Activated T-helper 2 cell treated with anti-CD3 and anti-CD28 coated beads, Interferon-gamma antibody, Interleukin-2, Interleukin-4, amounts not matched to agents 10 μg/mL and 5 μg/mL and 100 μg/mL, durations not matched to agents 14 hours and 24 hours and 36 hours (primary cell): ENCODE measurements around the gene RAB6A. TPM values are rescaled to one million over a fixed set of nuclear protein-coding genes. Genes with fewer than 3 reads are reported as not detected.
"Not testable (repeated sequence)": the region's sequence is repeated elsewhere in the genome, so short reads cannot be mapped to it uniquely, and the experiment has no call there.

Experiments used
- DNase-seq: peaks from one replicate; pipeline ENCODE4 v3.0.0; 2021; ENCODE audit warnings: low spot score
- H3K27ac Mint-ChIP-seq: one replicate; pipeline ENCODE4 v1.8.0; 2021; ENCODE audit warnings: mixed read lengths
- H3K27me3 Mint-ChIP-seq: one replicate; pipeline ENCODE4 v1.8.0; 2021; ENCODE audit warnings: low read depth, mixed read lengths
- H3K36me3 Mint-ChIP-seq: one replicate; pipeline ENCODE4 v1.8.0; 2021; ENCODE audit warnings: low read depth, mixed read lengths
- H3K4me1 Mint-ChIP-seq: one replicate; pipeline ENCODE4 v1.8.0; 2021; ENCODE audit warnings: low read depth, mixed read lengths
- H3K4me3 Mint-ChIP-seq: one replicate; pipeline ENCODE4 v1.8.0; 2021; ENCODE audit warnings: low read depth, mild to moderate bottlenecking, moderate library complexity, mixed read lengths
- H3K9me3 Mint-ChIP-seq: one replicate; pipeline ENCODE4 v1.8.0; 2021; ENCODE audit warnings: mixed read lengths
- intact Hi-C: fragments of 100-400 bp; cut with micrococcal nuclease; formaldehyde crosslinking; loops from one replicate; pipeline ENCODE4 v1.15.1; 2023
- total RNA-seq: library from RNA; stranded (reverse); gene quantifications from 2 replicates; pipeline ENCODE4 v1.2.3, GENCODE V29; 2022

The RAB6A gene
- total RNA-seq, 1 donor from 2014 or later, result 74.6 TPM

GRCh38 chr11:73758451-73758850, 2.4 kb downstream of the RAB6A start:
- Mint-ChIP-seq H3K9me3 (no peaks in the 10 kb centered on the region), H3K4me1 (peaks cover 30% of the 10 kb centered on the region), H3K27ac (no peak overlapping the region), H3K4me3 (peak overlapping the region; percentile 75), H3K27me3 (no peaks in the 10 kb centered on the region), H3K36me3 (peaks cover 13% of the 10 kb centered on the region)
- intact Hi-C loops, result no loop called here
- no peak for DNase-seq

- H3K27ac Mint-ChIP-seq, result no peak overlapping the region
- intact Hi-C loops, result no loop called here
- H3K4me3 Mint-ChIP-seq, result no peak overlapping the region
- H3K9me3 Mint-ChIP-seq, result no peaks in the 10 kb centered on the region
- no peaks in the 10 kb centered on the region for H3K27me3 Mint-ChIP-seq
- DNase-seq, result no peak
- H3K36me3 Mint-ChIP-seq, result peaks cover 13% of the 10 kb centered on the region
- H3K4me1 Mint-ChIP-seq, result peaks cover 30% of the 10 kb centered on the region
Observed at GRCh38 chr11:73757598-73757997, 3.3 kb downstream of the RAB6A start.

- Mint-ChIP-seq H3K27ac (no peak overlapping the region), H3K4me1 (peaks cover 41% of the 10 kb centered on the region), H3K27me3 (no peaks in the 10 kb centered on the region), H3K4me3 (no peak overlapping the region), H3K36me3 (peaks cover 21% of the 10 kb centered on the region), H3K9me3 (no peaks in the 10 kb centered on the region)
- intact Hi-C loops, result no loop called here
- DNase-seq, result no peak
Observed at GRCh38 chr11:73755670-73756069, 5.2 kb downstream of the RAB6A start.

- DNase-seq, result no peak
- Mint-ChIP-seq H3K36me3 (peaks cover 14% of the 10 kb centered on the region), H3K27ac (no peak overlapping the region), H3K4me1 (peaks cover 31% of the 10 kb centered on the region), H3K4me3 (no peak overlapping the region), H3K27me3 (no peaks in the 10 kb centered on the region), H3K9me3 (no peaks in the 10 kb centered on the region)
- intact Hi-C loops, result no loop called here
Observed at GRCh38 chr11:73753938-73754337, 6.9 kb downstream of the RAB6A start.

GRCh38 chr11:73752903-73753302, 8.0 kb downstream of the RAB6A start:
- intact Hi-C loops, result no loop called here
- Mint-ChIP-seq H3K4me3 (no peak overlapping the region), H3K27ac (no peak overlapping the region), H3K36me3 (peaks cover 13% of the 10 kb centered on the region), H3K4me1 (peaks cover 23% of the 10 kb centered on the region), H3K9me3 (no peaks in the 10 kb centered on the region), H3K27me3 (no peaks in the 10 kb centered on the region)
- DNase-seq, result no peak

- Mint-ChIP-seq H3K36me3 (peaks cover 11% of the 10 kb centered on the region), H3K27ac (no peak overlapping the region), H3K4me3 (no peak overlapping the region), H3K27me3 (no peaks in the 10 kb centered on the region), H3K9me3 (no peaks in the 10 kb centered on the region), H3K4me1 (peaks cover 21% of the 10 kb centered on the region)
- DNase-seq, result no peak
- intact Hi-C loops, result no loop called here
Observed at GRCh38 chr11:73752216-73752867, 8.5 kb downstream of the RAB6A start.

- DNase-seq, H3K27ac Mint-ChIP-seq: not testable (repeated sequence)
Observed at GRCh38 chr11:73750862-73751261, 10.0 kb downstream of the RAB6A start.

GRCh38 chr11:73750228-73750627, 10.6 kb downstream of the RAB6A start:
- Mint-ChIP-seq H3K27me3 (no peaks in the 10 kb centered on the region), H3K4me1 (peaks cover 21% of the 10 kb centered on the region), H3K27ac (no peak overlapping the region), H3K36me3 (peaks cover 11% of the 10 kb centered on the region), H3K4me3 (no peak overlapping the region), H3K9me3 (no peaks in the 10 kb centered on the region)
- DNase-seq, result no peak
- intact Hi-C loops, result no loop called here

More at GRCh38 chr11:73750862-73751261, 10.0 kb downstream of the RAB6A start:
- H3K27me3 Mint-ChIP-seq, H3K4me3 Mint-ChIP-seq, intact Hi-C loops, H3K9me3 Mint-ChIP-seq: not testable (repeated sequence)
- Mint-ChIP-seq H3K36me3 (peaks cover 11% of the 10 kb centered on the region), H3K4me1 (peaks cover 21% of the 10 kb centered on the region)

- intact Hi-C loops, result no loop called here
- no peak overlapping the region for H3K4me3 Mint-ChIP-seq
- peaks cover 11% of the 10 kb centered on the region for H3K36me3 Mint-ChIP-seq
- H3K27ac Mint-ChIP-seq, result no peak overlapping the region
- H3K9me3 Mint-ChIP-seq, result no peaks in the 10 kb centered on the region
- no peaks in the 10 kb centered on the region for H3K27me3 Mint-ChIP-seq
- no peak for DNase-seq
- peaks cover 21% of the 10 kb centered on the region for H3K4me1 Mint-ChIP-seq
Observed at GRCh38 chr11:73749118-73749517, 11.8 kb downstream of the RAB6A start.

- Mint-ChIP-seq H3K27ac (no peak overlapping the region), H3K9me3 (no peaks in the 10 kb centered on the region), H3K4me1 (peaks cover 17% of the 10 kb centered on the region), H3K4me3 (no peak overlapping the region), H3K27me3 (no peaks in the 10 kb centered on the region), H3K36me3 (peaks cover 14% of the 10 kb centered on the region)
- intact Hi-C loops, result no loop called here
- no peak for DNase-seq
Observed at GRCh38 chr11:73748300-73748699, 12.6 kb downstream of the RAB6A start.

GRCh38 chr11:73747762-73748161, 13.1 kb downstream of the RAB6A start:
- no peak for DNase-seq
- Mint-ChIP-seq H3K4me3 (no peak overlapping the region), H3K36me3 (peaks cover 17% of the 10 kb centered on the region), H3K9me3 (no peaks in the 10 kb centered on the region), H3K4me1 (peaks cover 17% of the 10 kb centered on the region), H3K27ac (no peak overlapping the region), H3K27me3 (no peaks in the 10 kb centered on the region)
- intact Hi-C loops, result no loop called here

- H3K4me3 Mint-ChIP-seq, result no peak overlapping the region
- no peaks in the 10 kb centered on the region for H3K27me3 Mint-ChIP-seq
- peaks cover 9% of the 10 kb centered on the region for H3K4me1 Mint-ChIP-seq
- no peak overlapping the region for H3K27ac Mint-ChIP-seq
- H3K36me3 Mint-ChIP-seq, result peaks cover 16% of the 10 kb centered on the region
- no peak for DNase-seq
- H3K9me3 Mint-ChIP-seq, result no peaks in the 10 kb centered on the region
- intact Hi-C loops, result no loop called here
Observed at GRCh38 chr11:73746701-73747100, 14.2 kb downstream of the RAB6A start.

GRCh38 chr11:73743045-73743444, 17.8 kb downstream of the RAB6A start:
- Mint-ChIP-seq H3K36me3 (peaks cover 10% of the 10 kb centered on the region), H3K27ac (no peak overlapping the region), H3K27me3 (no peaks in the 10 kb centered on the region), H3K4me1 (peaks cover 2% of the 10 kb centered on the region), H3K9me3 (no peaks in the 10 kb centered on the region), H3K4me3 (no peak overlapping the region)
- DNase-seq, result no peak
- intact Hi-C loops, result no loop called here

- peaks cover 21% of the 10 kb centered on the region for H3K36me3 Mint-ChIP-seq
- H3K27ac Mint-ChIP-seq, H3K27me3 Mint-ChIP-seq, H3K4me3 Mint-ChIP-seq, H3K4me1 Mint-ChIP-seq, DNase-seq, intact Hi-C loops, H3K9me3 Mint-ChIP-seq: not testable (repeated sequence)
Observed at GRCh38 chr11:73735959-73736358, 24.9 kb downstream of the RAB6A start.
